NCI-H1417 treated with DMSO at 0.1 percent for 48 hours (cell line): ENCODE measurements around the gene SSTR3.
"Not testable (repeated sequence)": the region's sequence is repeated elsewhere in the genome, so short reads cannot be mapped to it uniquely, and the experiment has no call there.

Experiments used
- DNase-seq: peaks from one replicate; lab custom pipeline; 2025; lab: John Stamatoyannopoulos, UW

Gene SSTR3

DNA sequence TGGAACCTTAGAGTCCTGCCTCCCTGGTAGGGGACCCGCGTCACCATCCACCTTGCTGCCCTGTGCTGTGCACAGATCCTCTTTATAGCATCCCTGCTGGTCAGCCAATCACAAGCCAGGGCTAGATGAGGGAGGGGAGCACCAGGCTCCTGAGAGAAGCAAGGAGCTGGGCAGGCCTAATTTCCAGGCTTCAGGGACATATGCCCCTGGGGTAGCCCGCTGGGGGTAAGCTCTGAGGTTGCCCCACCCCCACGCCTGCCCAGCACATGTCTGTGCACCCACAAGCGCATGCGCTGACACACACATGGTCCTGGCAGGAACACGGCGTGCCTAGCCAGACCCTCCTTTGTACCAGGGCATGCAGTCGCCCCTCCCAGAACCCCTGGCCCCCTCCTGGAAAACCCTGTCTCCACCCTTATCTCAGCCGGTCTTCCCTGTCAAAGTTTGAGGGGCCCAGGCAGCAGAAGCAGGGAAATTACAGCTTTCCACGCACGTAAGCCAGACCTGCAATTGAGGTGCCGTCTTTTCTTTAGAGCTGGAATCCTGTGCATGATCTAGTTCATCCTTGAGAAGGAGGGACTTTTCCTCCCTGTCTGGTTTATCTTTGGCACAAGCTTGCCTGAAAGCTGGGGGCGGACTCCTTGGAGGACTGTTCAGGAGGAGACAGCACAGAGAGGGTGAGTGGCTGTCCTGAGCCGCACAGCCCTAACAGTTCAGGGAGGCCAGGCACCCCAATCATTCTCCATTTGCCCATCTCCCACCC, 2.1 kb downstream of the SSTR3 start:
- no peak for DNase-seq

DNA sequence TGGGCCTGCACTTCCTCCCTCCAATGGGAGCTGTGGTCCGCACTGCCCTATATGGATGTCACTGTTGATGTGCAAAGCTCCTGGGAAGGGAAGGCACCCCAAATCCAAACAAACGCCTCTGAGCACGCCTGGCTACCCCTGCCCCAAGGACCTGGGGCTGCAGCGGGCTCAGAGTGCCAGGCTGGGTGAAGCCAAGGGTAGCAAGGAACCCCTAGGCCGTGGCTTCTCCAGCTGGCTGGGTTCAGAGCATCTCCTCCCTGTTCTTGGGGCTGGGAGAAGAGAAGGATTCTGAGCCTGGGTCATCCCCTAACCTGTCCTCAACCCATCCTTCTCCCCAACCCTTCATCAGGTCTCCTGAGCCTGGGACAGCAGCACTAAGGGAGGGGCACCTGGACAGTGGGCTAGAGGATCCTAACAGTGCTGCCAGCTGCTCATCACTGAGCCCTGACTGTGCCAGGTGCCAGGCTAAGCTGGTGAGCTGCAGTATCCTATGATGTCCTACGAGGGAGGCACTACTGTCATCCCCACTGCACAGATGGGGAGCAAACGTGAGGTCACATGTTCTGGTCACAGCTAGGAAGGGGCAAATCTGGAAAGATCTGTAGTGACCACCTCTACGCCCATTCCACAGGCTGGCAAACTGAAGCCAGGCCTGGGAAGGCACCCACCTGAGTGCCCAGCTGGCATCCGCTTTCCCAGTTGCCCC, 3.0 kb downstream of the SSTR3 start:
- DNase-seq: no peak

DNA sequence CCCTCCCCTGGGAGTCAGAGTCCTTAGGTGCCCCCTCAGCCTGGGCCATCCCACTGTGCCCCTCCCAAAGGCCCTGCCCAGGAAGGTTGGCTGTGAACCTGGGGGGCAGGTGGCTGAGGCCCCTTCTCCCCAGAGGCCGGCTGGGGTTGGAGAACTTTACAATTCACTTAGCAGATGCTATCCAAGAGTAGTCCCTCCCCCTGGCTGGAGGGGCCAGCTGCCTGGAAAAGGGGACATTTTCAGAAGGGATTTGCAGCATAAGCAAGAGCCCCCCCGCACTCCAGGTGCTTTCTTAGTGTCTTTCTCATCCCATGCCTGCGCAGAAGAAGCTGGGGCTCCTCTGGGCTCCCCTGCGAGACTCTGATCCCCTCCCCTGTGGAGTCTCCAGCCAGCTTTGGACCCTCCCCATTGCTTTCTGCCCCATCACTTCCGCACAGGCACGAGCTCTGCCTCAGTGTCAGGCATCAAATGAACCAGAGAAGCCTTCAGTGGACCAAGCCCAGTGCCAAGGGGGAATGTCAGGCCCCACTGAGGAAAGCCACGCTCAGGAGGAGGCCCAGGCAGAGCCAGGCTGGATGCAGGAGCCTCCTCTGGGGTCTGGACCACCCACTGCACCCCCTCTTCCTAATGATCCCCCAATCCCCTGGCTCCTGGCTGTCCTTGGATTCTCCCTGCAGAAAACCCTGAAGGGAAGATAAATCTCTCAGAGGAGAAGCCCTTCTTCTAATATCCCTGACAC, 3.7 kb downstream of the SSTR3 start:
- no peak for DNase-seq

DNA sequence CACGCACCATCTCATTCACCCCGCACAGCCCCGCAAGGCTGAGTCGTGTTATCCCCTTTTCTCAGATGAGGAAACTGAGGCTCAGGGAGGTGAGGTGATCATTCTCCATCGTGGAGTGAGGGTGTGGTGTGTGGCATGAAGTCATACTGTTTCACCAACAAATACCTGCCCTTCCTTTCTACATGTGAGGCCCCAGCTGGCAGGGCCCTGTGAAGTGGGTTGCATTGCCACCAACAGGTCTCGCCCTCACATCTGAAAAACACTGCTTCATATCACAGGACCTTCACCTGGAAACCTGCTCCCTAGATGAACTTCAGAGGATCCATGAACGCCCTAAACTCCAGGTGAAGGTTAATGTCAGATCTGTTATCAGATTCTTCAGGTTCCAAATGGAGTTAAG, 4.3 kb downstream of the SSTR3 start:
- DNase-seq: no peak

DNA sequence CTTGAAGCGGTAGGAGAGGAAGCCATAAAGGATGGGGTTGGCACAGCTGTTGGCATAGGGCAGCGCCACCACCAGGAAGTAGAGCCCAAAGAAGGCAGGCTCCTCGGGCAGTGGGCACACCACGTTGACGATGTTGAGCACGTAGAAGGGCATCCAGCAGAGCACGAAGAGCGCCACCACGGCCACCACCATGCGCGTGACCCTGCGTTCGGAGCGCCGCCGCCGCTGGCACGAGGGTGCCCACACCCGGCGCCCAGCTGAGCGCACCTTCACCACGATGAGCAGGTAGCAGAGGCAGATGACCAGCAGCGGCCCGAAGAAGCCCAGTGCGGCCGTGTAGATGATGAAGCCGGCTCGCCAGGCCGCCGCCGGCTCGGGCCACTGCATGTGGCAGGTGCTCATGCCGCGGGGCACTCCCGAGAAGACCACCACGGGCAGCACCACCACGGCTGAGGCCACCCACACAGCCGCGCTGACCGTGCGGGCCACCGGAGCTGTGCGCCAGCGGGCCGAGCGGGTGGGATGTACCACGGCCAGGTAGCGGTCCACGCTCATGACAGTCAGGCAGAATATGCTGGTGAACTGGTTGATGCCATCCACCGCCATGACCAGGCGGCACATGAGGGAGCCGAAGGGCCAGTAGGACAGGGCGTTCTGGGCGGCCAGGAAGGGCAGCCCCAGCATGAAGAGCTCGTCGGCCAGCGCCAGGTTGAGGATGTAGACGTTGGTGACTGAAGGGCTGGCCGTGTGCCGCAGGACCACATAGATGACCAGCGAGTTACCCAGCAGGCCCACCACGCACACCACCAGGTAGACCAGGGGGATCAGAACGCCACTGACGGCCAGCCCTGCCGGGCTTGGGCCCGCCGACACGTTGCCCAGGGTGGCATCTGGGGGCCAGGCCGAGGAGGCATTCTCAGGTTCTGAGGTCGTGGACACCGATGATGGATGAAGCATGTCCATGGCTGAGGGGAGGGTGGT, 5.1 kb downstream of the SSTR3 start:
- no peak for DNase-seq

DNA sequence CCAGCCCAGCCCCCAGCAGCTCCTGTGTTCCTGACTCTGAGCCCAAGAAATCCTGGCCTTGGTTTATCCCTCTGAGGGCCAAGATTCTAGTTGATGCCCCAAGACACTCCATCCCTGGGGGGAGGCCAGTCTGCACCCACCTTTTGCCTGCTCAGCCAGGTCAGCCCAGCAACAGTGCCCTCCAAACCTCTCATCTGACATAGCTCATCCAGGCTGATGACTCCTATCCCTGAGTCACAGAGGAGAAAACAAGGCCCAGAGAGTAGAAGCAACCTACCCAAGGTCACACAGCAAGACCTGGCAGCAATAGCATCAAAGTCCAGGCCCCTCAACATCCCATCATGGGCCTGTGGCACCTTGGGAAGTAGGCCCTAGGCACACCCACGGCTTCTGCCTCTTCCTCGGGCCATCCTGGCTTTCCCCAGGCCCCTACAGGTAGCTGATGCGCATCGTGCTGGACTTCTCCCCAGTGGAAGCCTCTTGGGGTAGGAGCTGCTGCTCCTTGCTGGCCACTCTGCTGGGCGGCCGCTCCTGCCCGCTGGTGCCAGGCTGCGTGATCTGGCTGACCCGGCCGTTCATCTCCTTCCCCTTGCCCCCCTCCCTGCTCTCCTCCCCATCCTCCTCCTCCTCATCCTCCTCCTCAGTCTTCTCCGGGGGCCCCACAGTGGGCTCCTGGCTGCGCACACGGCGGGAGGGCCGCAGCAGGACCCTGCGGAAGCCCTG, 6.0 kb downstream of the SSTR3 start:
- no peak for DNase-seq

DNA sequence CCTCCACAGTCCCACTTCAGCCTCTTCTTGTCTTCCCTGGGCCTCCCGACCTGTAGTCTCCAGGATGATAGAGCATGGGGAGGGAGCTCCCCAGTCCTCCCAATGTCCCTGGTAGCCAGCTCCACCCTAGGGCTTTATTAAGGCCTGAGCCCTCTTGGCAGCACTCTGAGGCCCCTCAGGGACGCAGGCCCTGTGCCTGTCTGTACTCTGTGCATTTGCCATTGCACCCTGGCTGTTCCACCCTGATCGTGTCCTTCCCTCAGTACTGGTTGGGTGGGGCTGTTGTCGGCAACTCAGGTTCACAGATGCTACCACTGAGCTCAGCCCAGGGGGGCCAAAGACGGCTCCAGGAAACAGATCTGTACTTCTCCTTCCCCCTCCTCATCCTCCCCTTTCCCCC, 7.2 kb downstream of the SSTR3 start:
- DNase-seq: no peak

DNA sequence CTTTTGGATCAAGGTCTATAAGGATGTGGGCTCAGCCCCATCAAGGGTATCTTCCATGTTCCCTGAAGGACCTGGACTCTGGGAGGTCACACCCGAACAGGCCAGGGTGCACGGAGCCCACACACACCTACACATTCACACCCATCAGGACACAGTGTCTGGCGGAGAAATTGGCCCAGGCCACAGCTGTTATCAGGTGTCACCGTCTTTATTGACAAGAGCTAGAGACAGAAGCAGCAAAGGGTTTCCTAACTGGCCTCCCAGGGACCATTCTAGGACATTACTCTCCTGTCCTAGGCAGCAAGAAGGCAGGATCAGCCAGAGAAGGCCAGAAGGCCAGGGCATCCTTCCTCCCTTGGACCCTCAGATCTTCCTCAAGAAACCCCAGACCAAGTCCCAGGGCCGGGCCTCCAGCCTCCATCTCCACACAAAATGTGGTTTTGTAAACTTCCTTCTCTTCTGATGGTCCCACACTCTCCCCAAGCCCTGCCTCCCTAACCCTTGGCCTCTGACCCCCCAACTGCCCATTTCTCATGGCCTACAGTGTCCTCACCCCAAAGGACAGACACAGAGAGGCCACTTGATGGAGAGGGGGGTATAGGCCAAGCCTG, 8.1 kb downstream of the SSTR3 start:
- no peak for DNase-seq

DNA sequence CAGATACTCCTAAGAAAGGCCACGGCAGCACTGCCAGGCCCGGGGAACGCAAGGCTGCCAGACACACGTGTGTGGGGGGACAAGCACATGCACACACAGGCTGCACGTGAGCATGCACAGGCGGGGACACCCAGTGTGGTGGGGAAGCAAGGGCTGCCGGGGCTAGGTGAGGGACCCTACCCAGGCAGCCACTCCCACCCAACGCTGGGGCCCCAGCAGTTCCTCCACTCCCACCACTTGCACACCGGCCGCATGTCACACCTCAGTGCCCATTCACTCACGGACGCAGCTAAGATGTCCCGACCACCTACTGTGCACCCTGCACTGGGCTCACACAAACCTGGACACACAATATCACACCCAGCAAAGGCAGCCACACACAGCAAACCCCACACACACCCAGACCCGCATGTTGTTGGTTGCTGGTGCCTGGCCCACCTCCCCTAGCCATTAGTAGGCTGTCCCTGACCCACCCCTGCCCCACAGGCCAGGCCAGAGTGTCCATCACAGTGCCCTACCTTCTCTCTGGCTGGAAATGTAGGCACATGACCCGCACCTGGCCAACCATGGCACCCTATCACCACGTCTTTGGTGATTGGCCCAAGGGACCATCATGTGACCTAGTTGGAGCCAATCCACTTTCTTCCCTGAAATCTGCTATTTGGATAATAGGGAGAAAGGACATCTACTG, 8.8 kb downstream of the SSTR3 start:
- no peak for DNase-seq

DNA sequence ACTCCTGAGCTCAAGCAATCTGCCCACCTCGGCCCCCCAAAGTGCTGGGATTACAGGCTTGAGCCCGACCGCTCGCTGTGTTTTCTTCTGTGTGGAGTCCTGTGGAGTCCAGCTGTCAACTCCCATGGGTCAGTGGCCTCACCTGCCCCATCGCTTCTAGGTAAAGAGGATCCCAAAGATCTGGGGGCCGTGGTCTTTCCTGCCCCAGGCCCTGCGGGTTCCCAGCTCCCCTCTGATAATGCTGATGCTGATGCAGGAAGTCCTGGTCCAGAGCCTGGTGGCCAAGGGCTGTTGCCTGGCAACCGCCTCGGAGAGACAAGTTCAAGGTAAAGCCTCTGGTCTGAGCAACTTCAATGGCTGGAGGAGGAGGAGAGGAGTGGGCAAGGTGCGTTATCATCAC, 9.6 kb downstream of the SSTR3 start:
- DNase-seq: no peak

DNA sequence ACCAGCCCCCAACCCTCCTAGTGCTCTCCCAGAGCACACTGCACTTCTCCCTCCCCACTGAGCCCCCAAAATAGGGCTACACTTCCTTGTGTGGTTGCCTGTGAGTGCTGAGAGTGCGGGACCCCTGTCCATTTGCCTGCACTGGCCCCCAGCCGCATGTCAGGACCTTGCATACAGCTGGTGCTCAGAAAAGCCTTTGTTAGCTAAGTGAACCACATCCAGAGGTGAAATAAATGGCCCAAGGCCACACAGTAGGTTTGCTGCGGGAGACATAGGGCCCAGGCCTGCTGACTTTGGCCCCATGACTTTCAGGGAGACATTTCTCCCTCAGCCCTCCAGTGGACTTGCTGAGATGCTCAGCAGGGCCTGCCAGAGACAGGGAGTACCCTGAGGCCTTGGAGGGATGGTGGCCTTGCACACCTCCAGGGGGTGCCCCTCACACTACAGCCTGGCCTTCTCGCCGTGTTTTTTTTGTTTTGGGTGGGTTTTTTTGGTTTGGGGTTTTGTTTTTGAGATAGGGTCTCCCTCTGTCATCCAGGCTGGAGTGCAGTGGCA, 10.2 kb downstream of the SSTR3 start:
- DNase-seq: no peak

DNA sequence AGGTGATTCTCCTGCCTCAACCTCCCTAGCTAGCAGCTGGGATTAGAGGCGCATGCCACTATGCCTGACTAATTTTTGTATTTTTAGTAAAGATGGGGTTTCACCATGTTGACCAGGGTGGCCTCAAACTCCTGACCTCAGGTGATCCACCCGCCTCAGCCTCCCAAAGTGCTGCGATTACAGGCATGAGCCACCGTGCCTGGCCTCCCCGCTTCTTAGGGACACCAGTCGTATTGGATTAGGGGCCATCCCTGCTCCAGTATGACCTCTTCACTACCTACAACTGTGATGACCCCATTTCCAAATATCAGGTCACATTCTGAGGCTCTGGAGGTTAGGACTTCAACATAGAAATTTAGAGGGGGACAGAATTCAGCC, 10.8 kb downstream of the SSTR3 start:
- not testable (repeated sequence) for DNase-seq

DNA sequence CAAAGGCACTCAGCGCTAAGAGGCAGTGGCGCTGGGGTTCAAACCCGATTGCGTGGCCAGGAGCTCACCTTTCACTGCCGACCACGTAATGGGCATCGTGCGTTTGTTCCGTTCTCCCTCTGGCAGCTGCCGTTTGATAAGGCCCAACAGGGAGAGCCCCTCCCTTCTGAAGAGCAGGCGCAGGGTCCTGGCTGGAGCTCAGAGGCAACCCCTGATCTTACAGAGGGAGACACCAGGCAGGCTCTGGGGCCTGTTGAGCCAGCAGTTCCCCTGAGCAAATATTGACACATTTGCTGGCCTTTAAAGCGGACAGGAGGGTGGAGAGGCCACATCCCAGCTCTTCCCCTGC, 12.5 kb downstream of the SSTR3 start:
- DNase-seq: no peak

DNA sequence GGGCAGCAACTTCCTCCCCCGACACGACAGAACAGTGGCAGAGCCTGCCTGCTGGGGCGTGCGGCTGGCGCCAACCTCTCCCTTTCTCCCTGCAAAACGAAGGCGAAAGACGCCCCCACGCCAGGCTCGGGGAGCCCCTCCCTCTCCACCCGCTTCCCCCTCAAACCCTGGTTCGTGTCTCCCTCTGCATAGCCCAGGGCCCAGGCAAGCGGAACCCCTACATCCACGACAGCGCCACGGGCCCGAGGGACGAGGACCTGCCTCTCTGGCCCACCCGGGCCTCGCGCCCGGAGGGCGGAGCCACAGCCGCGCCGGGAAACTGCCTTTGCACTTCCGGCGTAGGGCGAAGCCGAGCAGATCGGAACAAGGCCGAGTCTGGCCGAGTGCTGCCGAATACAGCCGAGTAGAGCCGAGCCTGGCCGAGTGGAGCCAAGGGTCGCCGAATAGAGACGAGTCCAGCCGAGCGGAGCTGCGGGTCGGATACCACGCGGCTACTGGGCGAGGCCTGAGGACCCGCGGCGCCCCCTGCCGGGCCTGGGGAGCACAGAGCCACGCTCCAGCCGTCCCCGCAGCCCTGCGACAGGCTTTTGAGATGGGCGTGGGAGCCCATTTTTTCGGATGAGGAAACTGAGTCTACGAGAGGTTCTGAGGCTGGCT, 13.0 kb downstream of the SSTR3 start:
- peak; percentile 70 for DNase-seq

DNA sequence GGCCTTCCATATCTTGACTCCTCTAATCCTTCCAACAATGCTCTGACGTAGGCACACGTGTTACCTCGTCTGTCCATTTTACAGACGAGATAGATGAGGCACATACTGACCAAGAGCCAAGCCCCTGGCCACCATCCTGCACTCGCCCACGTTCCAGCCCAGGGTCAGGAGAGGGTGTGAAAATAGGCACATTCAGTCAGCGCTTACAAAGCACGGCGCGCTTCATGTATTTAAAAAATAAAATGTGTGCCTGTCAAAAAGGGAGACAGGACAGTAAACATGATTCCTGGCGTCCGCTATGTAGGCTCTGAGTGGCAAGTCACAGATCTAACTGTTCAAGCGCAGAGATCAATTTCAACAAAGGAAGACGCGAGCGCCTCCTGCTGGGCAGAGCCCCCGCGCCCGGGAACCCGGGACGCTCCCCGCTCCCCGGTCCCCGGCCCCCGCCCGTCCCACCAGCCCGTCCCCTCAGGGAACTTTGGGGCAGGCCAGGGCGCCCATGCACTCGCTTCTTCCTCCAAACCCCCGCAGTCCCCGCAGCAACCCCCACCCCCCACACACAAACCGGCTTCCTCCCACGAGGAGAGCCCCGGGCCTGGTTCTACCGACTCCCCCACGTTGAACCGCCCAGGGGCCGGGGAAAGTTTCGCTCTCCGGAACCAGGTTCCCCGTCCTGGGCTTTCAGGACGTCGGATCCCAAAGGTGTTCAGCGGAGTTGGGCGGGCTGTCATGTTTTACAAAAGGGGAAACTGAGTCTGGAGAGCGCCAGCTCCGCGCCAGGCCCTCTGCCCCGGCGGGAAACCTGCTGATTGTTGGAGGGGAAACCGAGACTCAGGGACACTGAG, 13.8 kb downstream of the SSTR3 start:
- no peak for DNase-seq

DNA sequence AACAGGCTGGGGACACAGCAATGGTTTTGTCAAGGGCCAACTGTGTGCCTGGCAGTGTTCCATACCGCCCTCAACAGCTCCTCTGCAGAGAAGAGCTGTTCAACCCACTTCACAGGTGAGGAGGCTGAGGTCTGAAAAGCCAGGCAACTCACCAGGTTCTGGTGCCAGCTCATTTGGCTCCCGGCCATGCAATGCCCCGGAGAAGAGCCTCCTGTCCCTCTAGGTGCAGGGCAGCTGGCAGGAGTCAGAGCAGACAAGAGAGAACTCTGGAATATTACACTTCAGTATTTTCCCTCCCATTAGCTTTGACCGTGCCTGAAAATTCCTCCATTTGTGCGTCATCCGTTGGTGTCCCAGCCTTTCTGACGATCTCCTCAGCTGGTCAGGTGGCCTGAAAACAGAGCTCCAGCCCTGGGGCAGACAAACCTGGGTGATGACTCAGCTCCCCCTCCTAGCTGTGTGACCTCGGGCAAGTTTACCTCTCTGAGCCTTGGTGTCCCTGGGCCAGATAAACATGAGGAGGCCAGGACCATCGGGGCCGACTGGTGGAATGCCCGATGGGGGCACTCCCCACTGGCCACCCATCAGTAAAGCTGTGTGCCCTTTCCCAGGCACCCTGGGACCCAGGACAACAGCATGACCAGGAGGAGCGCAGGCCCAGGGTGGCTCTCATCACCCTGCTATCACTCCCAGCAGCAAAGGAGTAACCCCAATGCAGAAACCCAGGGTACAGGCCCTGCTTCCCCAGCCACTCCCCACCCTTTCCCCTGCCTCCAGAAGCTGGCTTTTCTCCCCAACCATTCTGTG, 14.6 kb downstream of the SSTR3 start:
- no peak for DNase-seq
